Middle frontal gyrus (tissue), 1 donor: ENCODE data around the gene ODC1.

Experiments
- DNase-seq: peaks from one replicate; pipeline ENCODE4 v3.0.0-alpha.2; 2015; ENCODE audit warnings: low spot score; ENCODE audit errors: extremely low spot score

ODC1 gene

GRCh38 chr2:10402062-10402585 lies 46.0 kb downstream of the ODC1 start:
- DNase-seq: no peak

GRCh38 chr2:10400978-10401951 lies 46.9 kb downstream of the ODC1 start:
- no peak for DNase-seq

GRCh38 chr2:10400568-10400977 lies 47.6 kb downstream of the ODC1 start:
- no peak for DNase-seq

DNA sequence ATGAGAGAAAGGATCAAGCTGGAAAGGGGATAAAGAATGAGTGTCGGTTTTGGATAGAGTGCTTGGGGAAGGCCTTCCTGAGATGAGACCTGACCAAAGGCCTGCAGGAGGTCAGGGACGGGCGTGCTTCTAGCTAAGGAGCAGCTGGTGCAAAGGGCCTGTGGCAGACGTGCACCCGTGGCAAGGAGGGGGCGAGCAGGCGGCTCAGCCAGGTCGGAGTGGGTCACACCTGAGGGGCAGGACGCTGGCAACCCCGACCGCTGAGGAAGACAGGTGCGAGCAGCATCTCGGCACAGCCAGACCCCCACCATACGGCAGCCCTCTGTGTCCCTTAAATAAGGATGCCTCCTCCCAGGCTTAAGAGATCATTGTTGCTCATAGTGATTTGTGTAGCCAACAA lies 48.1 kb downstream of the ODC1 start:
- DNase-seq: no peak

GRCh38 chr2:10399358-10399757 lies 48.8 kb downstream of the ODC1 start:
- DNase-seq: no peak

DNA sequence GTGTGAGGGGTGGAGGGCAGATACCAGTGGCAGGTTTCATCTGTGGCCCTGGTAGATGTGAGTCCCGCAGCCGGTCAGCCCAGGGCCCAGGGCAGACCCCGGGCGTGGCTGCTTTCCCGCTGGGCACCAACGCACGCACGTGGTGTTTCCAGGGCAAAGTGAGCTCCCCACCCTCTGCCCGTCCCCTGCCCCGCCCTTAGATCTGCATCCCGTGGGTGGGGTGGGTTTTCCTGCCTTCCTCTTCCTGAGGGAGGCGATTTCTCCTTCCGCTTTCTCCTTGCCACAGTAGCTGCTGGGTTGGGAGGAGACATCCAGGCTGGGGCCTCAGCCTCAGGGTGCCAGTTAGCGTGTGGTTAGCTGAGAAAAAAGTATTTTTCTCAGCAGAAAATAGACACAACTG lies 49.6 kb downstream of the ODC1 start:
- DNase-seq: no peak

GRCh38 chr2:10397878-10398277 lies 50.2 kb downstream of the ODC1 start:
- DNase-seq: no peak

DNA sequence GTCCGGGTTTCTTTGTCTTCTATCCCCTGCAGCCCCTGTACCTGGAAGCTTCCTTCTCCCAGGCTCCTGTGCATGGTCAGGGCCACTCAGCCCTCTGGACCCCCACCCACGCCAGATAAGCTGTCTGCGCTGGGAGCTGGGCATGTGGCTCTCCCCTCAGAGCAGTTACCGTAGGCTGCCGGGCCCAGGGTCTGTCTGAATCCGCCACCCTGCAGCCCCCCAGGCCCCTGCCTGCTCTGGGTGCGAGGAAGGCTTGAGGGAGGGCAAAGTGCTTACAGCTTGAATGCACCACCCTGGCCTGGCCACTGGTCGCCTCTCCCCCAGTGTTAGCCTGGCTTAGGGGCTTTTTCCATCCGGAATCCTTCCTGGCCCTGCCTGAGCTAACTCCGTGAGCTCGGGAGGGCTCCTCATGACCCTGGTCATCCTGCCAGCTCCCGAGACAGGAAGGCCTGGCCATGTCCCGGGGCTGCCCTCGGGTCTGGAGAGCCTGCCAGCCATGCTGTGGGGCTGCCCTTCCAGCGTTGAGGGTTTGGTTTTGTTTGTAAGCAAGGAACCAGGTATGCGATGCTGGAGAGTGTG lies 50.7 kb downstream of the ODC1 start:
- no peak for DNase-seq

DNA sequence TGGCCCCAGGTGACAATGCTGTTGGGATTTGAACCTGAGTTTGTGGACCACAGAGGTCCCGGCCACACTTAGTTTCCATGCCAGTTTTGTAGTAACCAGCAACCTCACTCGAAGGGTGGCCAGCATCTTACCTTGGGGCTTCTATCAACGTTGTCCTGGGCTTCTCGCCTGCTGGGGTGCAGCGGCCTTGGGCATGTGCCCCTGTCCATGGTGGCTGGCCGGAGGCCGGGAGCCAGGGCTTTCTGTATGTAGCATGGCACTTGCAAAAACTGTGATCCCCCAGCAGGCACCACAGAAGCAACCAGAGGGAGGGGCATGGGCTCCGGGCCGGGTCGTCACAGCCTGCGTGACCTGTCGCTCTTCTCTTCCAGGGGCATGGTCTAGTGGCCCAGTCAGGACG lies 51.7 kb downstream of the ODC1 start:
- DNase-seq: no peak

DNA sequence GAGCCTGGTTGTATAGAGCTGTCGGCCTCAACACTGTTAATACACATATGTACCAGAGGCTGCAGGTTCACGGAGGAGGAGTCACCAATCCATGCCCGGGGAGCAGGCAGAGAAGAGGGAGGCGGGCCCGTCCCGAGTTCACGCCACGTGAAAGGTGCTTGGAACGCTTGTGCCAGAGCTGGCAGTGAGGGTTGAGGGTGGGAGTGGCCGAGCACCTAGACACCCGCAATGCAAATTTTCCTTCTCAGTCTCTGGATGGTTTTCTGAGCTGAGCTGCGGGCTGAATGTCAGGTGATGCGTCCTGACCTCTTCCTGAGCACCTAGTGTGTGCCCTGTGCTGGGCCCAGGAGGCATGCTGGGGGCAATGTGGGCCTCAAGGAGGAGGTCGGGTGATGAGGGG lies 52.2 kb downstream of the ODC1 start:
- DNase-seq: no peak

DNA sequence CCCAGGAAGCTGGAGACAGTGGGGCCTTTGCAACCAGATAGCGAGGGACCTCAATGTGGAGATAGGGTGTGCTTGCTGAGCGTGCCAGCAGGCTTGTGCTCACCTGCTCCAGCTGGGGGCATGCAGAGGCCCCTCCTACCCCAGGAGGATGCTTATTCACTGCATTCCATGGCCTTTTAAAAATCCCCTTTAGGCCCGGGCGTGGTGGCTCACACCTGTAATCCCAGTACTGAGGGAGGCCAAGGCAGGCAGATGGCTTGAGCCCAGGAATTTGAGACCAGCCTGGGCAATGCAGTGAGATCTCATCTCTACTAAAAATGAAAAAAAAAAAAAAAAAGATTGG lies 54.5 kb downstream of the ODC1 start:
- no peak for DNase-seq

GRCh38 chr2:10392951-10393639 lies 55.0 kb downstream of the ODC1 start:
- no peak for DNase-seq

- DNase-seq: no peak
Observed at GRCh38 chr2:10392548-10392947, 55.6 kb downstream of the ODC1 start.

DNA sequence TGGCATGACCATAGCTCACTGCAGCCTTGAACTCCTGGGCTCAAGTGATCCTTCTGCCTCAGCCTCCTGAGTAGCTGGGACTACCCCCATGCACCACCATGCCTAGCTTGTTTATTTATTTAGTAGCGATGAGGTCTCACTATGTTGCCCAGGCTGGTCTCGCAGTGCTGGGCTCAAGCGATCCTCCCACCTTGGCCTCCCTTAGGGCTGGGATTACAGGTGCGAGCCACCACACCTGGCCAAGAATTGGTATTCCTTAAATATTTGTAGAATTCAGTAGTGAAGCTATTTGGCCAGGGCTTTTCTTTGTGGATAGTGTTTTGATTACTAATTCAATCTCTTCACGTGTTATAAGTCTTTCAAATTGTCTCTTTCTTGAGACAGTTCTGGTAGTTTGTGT lies 56.0 kb downstream of the ODC1 start:
- DNase-seq: no peak

DNA sequence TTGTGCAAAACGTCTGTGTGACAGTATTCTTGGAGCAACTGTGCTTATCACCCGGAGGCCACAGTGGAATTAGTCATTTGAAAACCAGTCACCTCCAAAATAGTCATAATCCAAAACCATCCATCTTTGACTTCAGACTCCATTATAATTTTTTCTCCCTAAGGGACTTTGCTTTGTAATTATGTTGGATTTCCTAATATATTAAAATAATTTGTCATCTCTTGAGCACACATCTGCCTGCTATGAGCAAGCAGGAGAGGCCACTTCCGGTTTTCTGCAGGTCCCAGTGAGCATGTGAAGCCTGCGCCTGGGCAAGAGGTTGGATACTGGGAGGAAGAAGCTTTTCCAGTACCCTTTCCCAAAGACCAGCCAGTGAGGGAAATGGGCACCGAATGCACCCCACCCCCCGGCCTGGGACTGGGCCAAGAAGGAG lies 57.7 kb downstream of the ODC1 start:
- no peak for DNase-seq
